ENCODE data around the gene DSE.

Gene DSE

DNA sequence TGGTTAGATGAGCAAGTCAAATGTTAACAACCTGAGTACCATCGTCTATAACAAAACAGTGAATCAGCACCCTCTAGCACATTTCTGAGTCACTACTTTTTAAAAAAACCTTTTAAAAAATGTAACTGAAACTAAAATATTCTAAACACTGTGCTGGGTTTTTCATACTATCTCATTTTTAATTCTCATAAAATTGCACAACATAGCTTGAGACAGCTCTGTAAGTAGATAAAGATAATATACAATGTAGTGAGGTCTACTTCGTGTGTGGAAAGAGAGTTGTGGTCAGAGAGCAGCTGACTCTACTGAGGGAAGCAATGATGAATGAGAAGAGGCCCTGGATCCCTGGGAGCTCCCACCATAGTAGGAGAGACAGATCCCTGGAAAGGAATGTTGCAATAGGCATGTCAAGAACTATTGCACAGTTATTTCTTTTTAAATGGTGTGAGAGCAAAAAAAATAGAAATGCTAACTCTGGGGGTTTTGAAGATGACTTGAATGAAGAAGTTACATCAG is 76.8 kb downstream of the DSE start:
- no peak for DNase-seq (ENCODE audit: low spot score)

DNA sequence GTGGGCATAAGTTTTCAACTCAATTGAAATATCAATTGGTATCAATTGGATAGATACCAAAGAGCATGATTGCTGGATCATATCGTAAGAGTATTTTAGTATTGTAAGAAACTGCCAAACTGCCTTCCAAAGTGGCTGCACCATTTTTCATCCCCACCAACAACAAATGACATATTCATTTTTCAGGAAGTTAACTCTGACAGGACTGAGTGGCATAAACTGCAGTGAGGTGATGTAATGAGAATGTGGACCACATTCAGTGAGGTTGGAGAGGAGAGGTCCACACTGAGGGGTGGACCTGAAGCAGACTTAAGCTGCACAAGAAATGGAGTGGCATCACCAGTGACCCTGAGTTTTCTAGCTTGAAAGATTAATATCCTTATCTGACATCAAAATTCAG is 78.8 kb downstream of the DSE start:
- no peak for DNase-seq (ENCODE audit: low spot score)

GRCh38 chr6:116450185-116450710 is 79.5 kb downstream of the DSE start:
- DNase-seq (ENCODE audit: low spot score): no peak

DNA sequence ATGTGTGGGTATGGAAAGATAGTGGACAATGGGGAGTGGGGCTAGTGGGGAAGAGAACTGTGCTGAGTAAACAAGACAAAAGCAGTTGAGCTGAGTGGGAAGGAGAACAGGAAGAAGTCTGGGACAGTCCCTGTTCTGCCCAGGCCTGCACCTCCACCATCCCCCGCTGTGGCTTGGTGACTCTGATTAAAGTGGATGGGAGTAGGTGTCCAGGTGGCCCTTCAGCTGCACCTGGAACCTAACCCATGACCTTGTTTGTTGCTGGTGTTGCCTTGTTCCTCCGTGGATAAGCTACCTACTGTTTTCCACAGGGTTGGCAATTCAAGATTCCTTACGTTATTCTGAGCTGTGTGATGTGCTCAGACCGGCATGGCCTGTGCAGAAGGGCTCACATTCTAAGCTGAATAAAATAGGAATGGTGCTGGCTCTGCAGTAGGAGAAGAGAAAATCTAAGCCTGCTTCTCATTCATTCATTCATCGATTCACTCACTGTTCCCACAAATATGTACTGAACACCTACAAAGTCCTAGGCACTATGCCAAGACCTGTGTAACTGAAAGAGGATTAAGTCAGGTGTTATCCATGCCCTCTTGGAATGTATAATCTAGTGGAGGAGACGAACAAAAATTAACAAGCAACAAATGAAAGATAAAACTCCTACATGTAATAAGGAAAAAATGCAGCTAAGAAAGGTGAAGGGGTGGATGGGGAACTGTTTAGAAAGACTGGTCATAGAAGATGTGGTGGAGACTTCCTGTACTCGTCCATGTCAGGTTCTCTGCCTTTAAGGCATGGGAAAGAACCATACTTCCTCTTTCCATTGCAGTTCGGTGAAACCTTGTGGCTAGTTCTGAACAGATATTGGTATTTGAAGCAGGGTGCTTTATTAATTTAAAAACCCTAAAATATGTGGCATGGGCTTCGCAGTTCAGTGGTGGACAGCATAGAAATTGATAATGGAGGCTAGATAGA is 80.3 kb downstream of the DSE start:
- DNase-seq (ENCODE audit: low spot score): no peak

DNA sequence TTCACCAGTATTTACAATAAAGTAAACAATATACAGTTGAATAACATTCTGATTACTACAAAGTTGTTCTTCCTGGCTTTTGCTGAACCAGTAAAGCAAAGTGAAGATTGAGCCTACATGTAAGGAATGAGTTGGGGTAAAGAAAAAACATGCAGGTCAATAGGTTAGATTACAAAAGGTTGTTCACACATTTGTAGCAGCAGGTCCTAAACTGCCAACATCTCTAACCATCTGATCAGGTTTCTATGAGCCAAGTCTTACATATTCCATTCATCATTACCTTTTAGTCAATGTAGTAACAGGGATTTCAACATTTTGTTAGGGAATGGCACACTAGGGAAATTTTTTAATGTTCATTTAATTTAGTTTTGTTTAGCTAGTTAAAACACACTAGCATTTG is 81.2 kb downstream of the DSE start:
- no peak for DNase-seq (ENCODE audit: low spot score)

DNA sequence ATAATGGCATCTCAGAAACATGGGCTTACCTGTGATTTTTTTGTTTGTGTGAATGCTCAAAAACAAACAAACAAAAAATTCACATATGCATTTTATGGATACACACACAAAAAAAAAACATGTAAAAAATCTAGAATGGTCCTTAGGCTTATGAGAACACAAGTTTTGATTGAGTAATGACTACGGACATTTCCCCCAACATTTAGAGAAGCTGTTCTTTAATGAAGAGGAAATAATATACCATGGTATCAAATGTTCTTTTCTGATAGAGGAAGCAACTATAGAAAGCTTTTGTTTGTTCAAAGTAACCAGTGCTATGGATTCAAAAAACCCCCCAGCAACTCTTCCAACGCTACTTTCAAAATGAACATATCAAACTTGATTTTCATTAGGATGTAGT is 81.8 kb downstream of the DSE start:
- DNase-seq (ENCODE audit: low spot score): no peak

DNA sequence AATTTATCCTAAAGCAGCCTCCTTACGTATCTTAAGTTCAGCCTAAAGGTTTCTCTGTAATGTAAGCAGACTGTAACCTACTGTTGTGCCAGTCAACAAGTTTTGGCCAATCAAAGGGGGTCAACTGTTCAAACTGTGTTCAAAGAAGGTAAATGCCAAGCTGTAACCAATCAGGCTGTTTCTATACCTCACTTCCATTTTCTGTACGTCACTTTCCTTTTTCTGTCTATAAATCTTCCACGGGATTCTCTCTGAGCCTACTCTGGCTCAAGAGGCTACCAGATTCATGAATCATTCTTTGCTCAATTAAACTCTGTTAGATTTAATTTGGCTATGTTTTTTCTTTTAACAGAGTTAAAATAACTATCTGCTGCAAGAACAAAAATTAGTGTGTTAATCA is 85.4 kb downstream of the DSE start:
- DNase-seq (ENCODE audit: low spot score): no peak

GRCh38 chr6:116456927-116457326 is 86.2 kb downstream of the DSE start:
- DNase-seq (ENCODE audit: low spot score): no peak

- DNase-seq (ENCODE audit: low spot score): no peak
Measured at GRCh38 chr6:116458264-116458663, 87.5 kb downstream of the DSE start.

DNA sequence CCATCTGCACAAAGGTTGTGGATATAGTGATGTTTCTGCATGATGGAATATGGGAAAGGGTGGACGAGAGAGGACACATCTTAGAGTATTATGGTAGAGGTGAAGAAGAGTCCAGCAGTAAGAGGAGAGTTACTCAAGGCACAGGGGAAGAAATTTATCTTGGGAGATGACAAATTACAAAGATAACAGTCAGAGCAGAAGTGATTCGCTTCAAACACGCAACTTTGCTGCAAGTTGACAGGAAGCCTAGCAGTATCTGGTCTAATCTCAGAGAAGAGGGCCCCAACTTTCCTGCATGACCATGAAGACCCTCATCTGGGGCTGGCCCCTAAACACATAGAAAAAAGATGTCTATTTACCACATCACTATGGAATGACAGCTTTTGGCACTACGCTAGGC is 89.2 kb downstream of the DSE start:
- no peak for DNase-seq (ENCODE audit: low spot score)

GRCh38 chr6:116461331-116461931 is 90.7 kb downstream of the DSE start, which contains the start of gene CALHM6:
Gene CALHM6, plus strand, starts transcription at chr6:116461375. Its CDS starts 555 bp downstream, at chr6:116461930.
- no peak for DNase-seq (ENCODE audit: low spot score)

- DNase-seq (ENCODE audit: low spot score): peak; percentile 78
Measured at GRCh38 chr6:116461932-116462885, 91.5 kb downstream of the DSE start.

GRCh38 chr6:116463301-116463700 is 92.6 kb downstream of the DSE start:
- DNase-seq (ENCODE audit: low spot score): no peak

- no peak for DNase-seq (ENCODE audit: low spot score)
Measured at GRCh38 chr6:116465246-116465645, 94.5 kb downstream of the DSE start.

DNA sequence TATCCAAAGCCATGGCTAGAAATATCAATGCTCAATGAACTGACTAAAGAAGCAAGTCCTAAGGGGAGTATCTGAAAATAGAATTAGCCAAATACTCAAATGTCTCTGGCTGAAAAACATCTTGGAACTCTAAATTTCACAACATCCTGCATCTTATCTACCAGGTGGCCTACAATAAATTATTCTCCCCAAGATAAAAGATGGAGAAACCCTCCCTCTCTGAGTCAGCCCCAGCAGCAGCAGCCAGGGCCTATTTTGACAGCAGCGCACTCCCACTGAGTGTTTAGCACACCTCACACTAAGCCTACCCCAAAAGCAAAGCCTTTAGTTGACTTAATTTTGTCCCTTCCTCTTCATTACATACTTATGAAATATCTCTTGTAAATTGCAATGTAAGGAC is 96.3 kb downstream of the DSE start:
- DNase-seq (ENCODE audit: low spot score): no peak

DNA sequence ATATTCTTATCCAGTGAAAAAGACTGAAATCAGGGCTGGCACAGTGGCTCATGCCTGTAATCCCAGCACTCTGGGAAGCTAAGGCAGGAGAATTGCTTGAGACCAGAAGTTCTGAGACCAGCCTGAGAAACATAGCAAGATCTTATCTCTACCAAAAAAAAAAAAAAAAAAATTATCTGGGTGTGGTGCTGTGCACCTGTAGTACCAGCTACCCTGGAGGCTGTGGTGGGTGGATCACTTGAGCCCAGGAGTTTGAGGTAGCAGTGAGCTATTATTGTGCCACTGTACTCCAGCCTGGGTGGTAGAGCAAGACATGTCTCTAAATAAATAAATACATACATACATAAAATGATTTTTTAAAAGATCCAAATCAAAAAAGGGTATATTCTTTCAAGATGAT is 96.8 kb downstream of the DSE start:
- DNase-seq (ENCODE audit: low spot score): no peak

GRCh38 chr6:116468293-116468692 is 97.5 kb downstream of the DSE start:
- DNase-seq (ENCODE audit: low spot score): no peak

DNA sequence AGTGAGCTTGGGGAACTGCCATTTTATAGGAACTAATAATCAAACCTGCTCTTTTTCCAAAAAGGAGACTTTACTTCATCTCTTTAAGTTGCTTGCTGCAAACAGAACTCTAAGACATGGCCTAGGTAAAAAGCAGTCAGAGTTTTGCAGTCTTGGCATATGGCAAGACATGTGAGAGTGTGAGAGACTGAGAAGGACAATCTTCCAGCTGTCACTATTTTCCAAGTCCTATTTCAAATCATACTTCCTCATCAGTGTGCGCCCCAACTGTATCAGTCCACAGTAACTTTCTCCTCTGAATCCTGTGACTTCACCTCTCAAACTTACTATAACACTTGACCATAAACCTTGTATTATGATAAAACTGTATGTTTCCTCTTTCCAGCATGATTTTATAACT is 100.8 kb downstream of the DSE start:
- DNase-seq (ENCODE audit: low spot score): no peak

DNA sequence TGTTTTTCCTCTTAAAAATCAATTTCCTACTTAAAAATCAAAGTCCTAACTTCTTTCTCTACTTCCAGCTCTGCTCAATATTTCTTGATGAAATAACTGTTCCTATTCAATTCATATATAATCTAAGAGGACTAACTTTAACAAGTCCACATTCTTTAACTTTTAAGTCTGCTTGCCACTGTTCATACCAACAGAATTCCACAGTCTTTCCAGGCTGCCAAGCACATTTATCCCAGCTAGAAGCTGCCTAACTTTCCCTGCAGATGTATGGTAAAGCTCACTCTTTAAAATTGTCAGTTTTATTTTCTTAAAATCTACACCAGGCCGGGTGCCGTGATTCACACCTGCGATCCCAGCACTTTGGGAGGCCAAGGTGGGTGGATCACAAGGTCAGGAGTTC is 102.0 kb downstream of the DSE start:
- no peak for DNase-seq (ENCODE audit: low spot score)

- DNase-seq (ENCODE audit: low spot score): no peak
Measured at GRCh38 chr6:116475141-116475540, 104.4 kb downstream of the DSE start.

DNA sequence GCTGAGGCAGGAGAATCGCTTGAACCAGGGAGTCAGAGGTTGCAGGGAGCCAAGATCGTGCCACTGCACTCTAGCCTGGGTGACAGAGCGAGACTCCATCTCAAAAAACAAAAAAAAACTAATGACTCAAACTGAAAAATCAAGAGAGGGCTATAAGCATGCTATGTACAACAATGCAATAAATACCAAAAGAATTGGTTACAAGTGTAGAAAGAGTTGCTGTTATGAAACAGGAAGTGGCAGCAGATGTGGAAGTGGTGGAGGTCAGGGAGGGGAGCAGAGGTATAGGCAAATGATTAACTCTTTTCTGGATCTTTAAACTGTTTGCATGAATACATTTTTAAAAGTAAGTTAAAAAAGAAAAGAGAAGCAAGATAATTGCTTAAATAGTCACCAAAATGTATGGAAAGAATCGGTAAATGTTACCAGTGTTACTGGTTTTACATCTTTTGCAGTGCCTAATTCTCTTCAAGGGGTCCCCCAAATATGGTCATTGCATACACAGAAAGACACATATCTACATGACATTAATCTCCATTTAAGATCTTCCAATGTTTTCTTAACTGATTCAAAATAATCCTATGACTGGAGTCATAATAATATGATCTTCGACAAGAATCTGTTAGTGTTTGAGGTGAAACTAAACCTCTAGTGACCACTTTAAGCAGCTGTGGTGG is 105.4 kb downstream of the DSE start:
- DNase-seq (ENCODE audit: low spot score): no peak
